K562 (cell line): Measurements from ENCODE around the gene RBM5. TPM values are rescaled to one million over a fixed set of nuclear protein-coding genes. Genes with fewer than 3 reads are reported as not detected.

Experiments
- ATAC-seq: fragments of 200-7000 bp; cut with Tn5 transposase; 3 replicates; pipeline ENCODE4 v1.9.1; 2020; ENCODE audit warnings: moderate library complexity
- BruUV-seq: library from RNA; stranded (reverse); fragments of 400-500 nt; replicated peaks from 2 replicates; lab custom pipeline; 2021; lab: Mats Ljungman, UMichigan
- CTCF ChIA-PET: fragments of 300-600 bp; formaldehyde crosslinking; extraction: SDS; loops from one replicate; lab custom pipeline; 2021; ENCODE audit warnings: low intra/inter-chr PET ratio; lab: Yijun Ruan, JAX
- POLR2A ChIA-PET: fragments of 300-600, 350-650 bp; sonication (Branson Sonifier 250); formaldehyde crosslinking; extraction: SDS; loops from one replicate; lab custom pipeline; 2021; ENCODE audit warnings: antibody characterized with exemption, inconsistent platforms; lab: Yijun Ruan, JAX
- DNase-seq, 4 experiments: peaks; one replicate each; pipeline versions ENCODE4 v3.0.0 to v3.0.0-alpha.2; 2011 to 2018; ENCODE audit warnings: low spot score in 3 of 4, mixed read lengths in 3 of 4; ENCODE audit errors: extremely low read depth in 1 of 4
- FAIRE-seq: peaks from 2 replicates; lab custom pipeline; 2011; peaks lifted over from hg19 to GRCh38; lab: Jason Lieb, UNC
- H2AFZ ChIP-seq: 2 replicates; pipeline ENCODE4 v1.6.0; 2011; ENCODE audit warnings: low read depth, low read length, control low read depth, inconsistent platforms
- H3K27ac ChIP-seq: fragments of 200-600 bp; 3 replicates; pipeline ENCODE4 v1.8.0; 2011; ENCODE audit warnings: low read depth, mild to moderate bottlenecking, control low read depth, inconsistent platforms, low read length, moderate library complexity, mixed read lengths; ENCODE audit errors: extremely low read depth
- H3K27me3 ChIP-seq, 2 experiments: fragments of 300-600 bp in 1 of 2; 2 replicates in 1 of 2; 3 replicates in 1 of 2; pipeline versions ENCODE4 v1.6.0 to v1.8.0; 2011; ENCODE audit warnings: inconsistent platforms in 2 of 2, low read length in 2 of 2, mild to moderate bottlenecking in 1 of 2, mixed read lengths in 1 of 2, moderate library complexity in 1 of 2; ENCODE audit not compliant: control insufficient read depth in 2 of 2, insufficient read depth in 2 of 2
- H3K36me3 ChIP-seq: fragments of 300-600 bp; 3 replicates; pipeline ENCODE4 v1.8.0; 2011; ENCODE audit warnings: mild to moderate bottlenecking, low read length, inconsistent platforms; ENCODE audit not compliant: control insufficient read depth, insufficient read depth
- H3K4me1 ChIP-seq, 2 experiments: fragments of 200-600 bp in 1 of 2; replicated peaks in 1 of 2; 2 replicates in 1 of 2; 3 replicates in 1 of 2; pipeline versions ENCODE4 v1.5.1 to v1.8.0; 2011; ENCODE audit warnings: inconsistent platforms in 2 of 2, low read length in 2 of 2, mild to moderate bottlenecking in 1 of 2, mixed read lengths in 1 of 2, moderate library complexity in 1 of 2; ENCODE audit not compliant: control insufficient read depth in 2 of 2, insufficient read depth in 2 of 2
- H3K4me2 ChIP-seq: 2 replicates; pipeline ENCODE4 v1.6.1; 2011; ENCODE audit warnings: low read length, control low read depth, inconsistent platforms, mixed read lengths; ENCODE audit not compliant: insufficient read depth
- H3K4me3 ChIP-seq: fragments of 200-600 bp; sonication (generic), shearing (Covaris generic); 2 replicates; pipeline ENCODE4 v1.5.1; 2016; ENCODE audit warnings: control low read depth, inconsistent platforms
- H3K79me2 ChIP-seq: fragments of 200-600 bp; 3 replicates; pipeline ENCODE4 v1.8.0; 2011; ENCODE audit warnings: low read length, inconsistent platforms; ENCODE audit not compliant: control insufficient read depth, insufficient read depth
- H3K9ac ChIP-seq, 2 experiments: 2 replicates each; pipeline versions ENCODE4 v1.6.0 to v1.6.1; 2011; ENCODE audit warnings: low read depth in 2 of 2, low read length in 2 of 2, control low read depth in 1 of 2, inconsistent platforms in 1 of 2, mild to moderate bottlenecking in 1 of 2, mixed read lengths in 1 of 2; ENCODE audit not compliant: insufficient read depth in 1 of 2
- H3K9me1 ChIP-seq: one replicate; pipeline ENCODE4 v1.6.0; 2011; ENCODE audit warnings: inconsistent platforms, mild to moderate bottlenecking, low read length, moderate library complexity; ENCODE audit not compliant: control insufficient read depth, insufficient read depth
- H3K9me3 ChIP-seq: replicated peaks from 2 replicates; pipeline ENCODE4 v1.5.1; 2011; ENCODE audit warnings: low read depth, low read length, inconsistent platforms; ENCODE audit not compliant: control insufficient read depth, insufficient read depth
- H4K20me1 ChIP-seq: replicated peaks from 2 replicates; pipeline ENCODE4 v1.6.1; 2011; ENCODE audit warnings: low read length, inconsistent platforms, mixed read lengths; ENCODE audit not compliant: control insufficient read depth, insufficient read depth
- GABPB2 ChIP-seq: fragments of 250-450 bp; sonication (Bioruptor Pico); conservative IDR thresholded peaks from 2 replicates; pipeline ENCODE4 v1.5.1; 2021; ENCODE audit warnings: mild to moderate bottlenecking
- MAFK ChIP-seq: IDR thresholded peaks from 2 replicates; pipeline ENCODE4 v1.6.1; 2011; ENCODE audit warnings: low read length, improper control_type of control experiment
- POLR2A ChIP-seq: fragments of 450-650 bp; conservative IDR thresholded peaks from 2 replicates; pipeline ENCODE4 v1.6.1; 2016
- POLR2AphosphoS5 ChIP-seq: IDR thresholded peaks from 2 replicates; pipeline ENCODE4 v1.6.1; 2011; ENCODE audit warnings: mild to moderate bottlenecking, low read depth, low read length, moderate library complexity; ENCODE audit not compliant: control insufficient read depth, insufficient read depth
- WHSC1 ChIP-seq: IDR thresholded peaks from one replicate; pipeline ENCODE4 v1.6.1; 2012; ENCODE audit warnings: low read length, control low read depth, inconsistent platforms
- WGBS: fragments of 100-300 bp; shearing (Covaris generic); methylation state at CpG from one replicate; pipeline ENCODE4 v1.1.6; 2016; ENCODE audit warnings: low coverage, mixed read lengths; ENCODE audit not compliant: insufficient coverage; ENCODE audit errors: missing lambda C conversion rate; 5-methylcytosine and 5-hydroxymethylcytosine counted together
- in situ Hi-C: fragments of 300-500 bp; cut with MboI; formaldehyde crosslinking; loops from 4 replicates; pipeline ENCODE4 v1.15.0; 2018; ENCODE audit warnings: inconsistent platforms, mixed read lengths
- intact Hi-C: fragments of 100-400 bp; cut with micrococcal nuclease; formaldehyde crosslinking; loops from 2 replicates; pipeline ENCODE4 v1.14.2; 2022
- polyA plus RNA-seq, 8 experiments: library from polyadenylated mRNA; depleted of rRNA in 4 of 8; stranded (reverse) in 5 of 8; unstranded in 3 of 8; fragments of >200 nt; fragmentation: Nextera tagmentation in 2 of 8; fragmentation: Illumina TruSeq in 1 of 8; extraction: Ambion mirVana in 2 of 8; extraction: Trizol in 1 of 8; gene quantifications; 2 replicates each; pipeline versions ENCODE4 v1.2.1 to v1.2.3, GENCODE V29; 2011 to 2014; ENCODE audit warnings: inconsistent platforms in 1 of 8, missing spikeins in 1 of 8
- total RNA-seq, 7 experiments: library from RNA; depleted of rRNA in 6 of 7; stranded (reverse); fragments of >200 nt in 6 of 7; fragmentation: Illumina TruSeq in 2 of 7; extraction: Trizol in 2 of 7; gene quantifications; 2 replicates each; pipeline versions ENCODE4 v1.2.1 to v1.2.3, GENCODE V29; 2011 to 2021; ENCODE audit warnings: low replicate concordance in 1 of 7

RBM5 gene
- total and polyA plus RNA-seq, 9 of the 15 experiments (the other 6 are each of a cell fraction or from before 2014, with no cell fraction given) = 24.5 to 153 (median 81.6) TPM

DNA sequence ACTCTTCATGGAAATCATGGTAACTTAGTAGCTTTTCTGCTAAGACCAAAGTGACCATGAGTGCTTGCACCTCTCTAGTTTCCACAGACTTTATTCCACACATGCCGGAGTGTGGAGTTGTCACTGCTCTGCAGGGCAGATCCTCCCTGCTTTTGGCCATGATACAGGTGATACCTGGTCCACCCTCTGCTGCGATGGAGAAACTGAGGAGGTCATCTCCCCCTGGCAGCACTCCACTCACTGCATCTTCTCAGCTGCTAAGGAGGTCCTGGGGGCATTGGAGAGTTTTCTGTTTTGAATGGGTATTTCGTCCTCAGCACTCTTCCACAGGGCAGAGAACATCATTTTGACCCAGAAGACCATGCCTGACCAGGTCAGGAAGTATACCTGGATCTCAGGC is 31.1 kb downstream of the RBM5 start:
- Histone ChIP-seq H3K9me1 (no peaks in the 10 kb centered on the region), H2AFZ (no peak overlapping the region), H3K4me3 (no peak overlapping the region), H3K27ac (no peak overlapping the region), H3K27me3 (no peaks in the 10 kb centered on the region), H3K79me2 (no peaks in the 10 kb centered on the region), H3K9me3 (no peaks in the 10 kb centered on the region), H4K20me1 (peaks cover 12% of the 10 kb centered on the region), H3K9ac (no peak overlapping the region), H3K4me2 (no peak overlapping the region), H3K4me1 (peaks cover 0 to under 1% of the 10 kb centered on the region in 2 experiments; a peak in 1 of 5 replicates)
- in situ Hi-C loops = loop anchor here (5.0 kb wide), 1 partner anchor 63 kb away; no protein-coding TSS in a partner anchor
- DNase-seq (no peak), ATAC-seq (no peak), FAIRE-seq (no peak)
- ChIA-PET POLR2A (interaction anchor here (0.6 to 3.3 kb wide), 9 partner anchors 10 to 211 kb away, joined by 3 to 12 read pairs (median 3); no protein-coding TSS in a partner anchor), CTCF (interaction anchor here (4.4 kb wide), 1 partner anchor 70 kb away, joined by 34 read pairs; no protein-coding TSS in a partner anchor)
- WGBS = 82% methylated on average over 3 of the region's 3 CpGs
- intact Hi-C loops = loop anchor here (5.0 kb wide), 1 partner anchor 153 kb away; no protein-coding TSS in a partner anchor
- TF ChIP-seq WHSC1 = no peak
- TF ChIP-seq MAFK = no peak
- TF ChIP-seq, all 486 proteins: peak for 0
- BruUV-seq = no TSS peak
- peaks cover 56% of the 10 kb centered on the region for H3K36me3 ChIP-seq

DNA sequence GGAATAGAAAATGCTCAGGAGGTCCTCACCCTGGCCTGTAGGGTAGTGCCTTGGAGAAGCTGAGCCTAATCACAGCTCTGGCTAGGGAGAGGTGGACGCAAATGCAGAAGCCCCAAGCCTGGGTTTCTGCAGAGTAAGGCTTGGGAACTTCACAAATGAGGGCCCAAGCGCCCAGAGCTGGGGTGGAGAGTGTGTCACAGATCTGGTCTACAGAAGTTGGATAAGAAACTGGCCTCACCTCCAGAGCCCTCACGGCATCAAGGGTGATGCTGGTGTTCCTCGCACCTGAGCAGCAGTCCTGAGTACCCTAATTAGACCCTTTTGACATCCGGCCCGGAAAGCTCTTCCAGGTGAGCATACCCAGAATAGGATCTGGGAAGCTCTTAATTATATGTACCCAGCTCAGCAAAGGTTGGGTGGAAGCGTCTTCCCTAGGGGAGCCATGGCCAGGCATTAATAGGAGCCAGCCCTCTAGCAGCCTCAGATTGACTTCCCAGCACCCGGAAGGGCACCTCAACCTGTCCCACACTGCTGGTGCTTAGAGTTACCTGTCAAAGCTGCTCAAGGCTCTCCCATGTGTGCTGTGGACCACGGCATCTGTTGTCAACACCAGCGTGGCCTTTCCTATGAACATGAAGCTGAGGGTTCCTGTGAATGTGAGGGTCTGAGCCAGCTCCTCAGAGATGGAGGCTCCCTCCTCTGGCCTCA is 31.8 kb downstream of the RBM5 start:
- ATAC-seq (peak; percentile 12), FAIRE-seq (no peak), DNase-seq (no peak)
- intact Hi-C loops (loop anchor here (1.0 to 5.0 kb wide), 3 partner anchors 34 to 152 kb away; no protein-coding TSS in a partner anchor), in situ Hi-C loops (loop anchor here (5.0 kb wide), 1 partner anchor 62 kb away; no protein-coding TSS in a partner anchor)
- BruUV-seq = TSS peak; percentile 15
- no peaks in the 10 kb centered on the region for H3K27me3 ChIP-seq
- H3K9me3 ChIP-seq = no peaks in the 10 kb centered on the region
- POLR2A ChIA-PET = interaction anchor here (0.6 to 3.3 kb wide), 9 partner anchors 9 to 71 kb away, joined by 3 to 12 read pairs (median 3); partner anchors contain the start of gene GNAT1
- CTCF ChIA-PET = interaction anchor here (1.3 to 4.4 kb wide), 2 partner anchors 69 to 74 kb away, joined by 5 to 34 read pairs; no protein-coding TSS in a partner anchor
- TF ChIP-seq POLR2A (peak; percentile 18; the same call in 1 of the 2 replicates), GABPB2 (CRISPR knock-in tag) (no peak), POLR2AphosphoS5 (peak; percentile 15)
- no peak overlapping the region for H3K4me2 ChIP-seq
- H4K20me1 ChIP-seq = peaks cover 12% of the 10 kb centered on the region
- no peak overlapping the region for H2AFZ ChIP-seq
- H3K36me3 ChIP-seq = peaks cover 49% of the 10 kb centered on the region
- no peak overlapping the region for H3K9ac ChIP-seq
- peaks cover 0 to 3% of the 10 kb centered on the region in 2 experiments; a peak in 1 of 5 replicates for H3K4me1 ChIP-seq
- no peaks in the 10 kb centered on the region for H3K9me1 ChIP-seq
- WGBS = 75% methylated on average over 7 of the region's 10 CpGs
- no peaks in the 10 kb centered on the region for H3K79me2 ChIP-seq
- H3K4me3 ChIP-seq = no peak overlapping the region
- no peak overlapping the region for H3K27ac ChIP-seq
